SK-N-SH (cell line): ENCODE measurements around the gene C8G. TPM values are rescaled to one million over a fixed set of nuclear protein-coding genes. Genes with fewer than 3 reads are reported as not detected.

ENCODE experiments used
- CTCF ChIA-PET: fragments of 300-600, 350-600 bp; formaldehyde crosslinking; extraction: SDS; loops from one replicate; lab custom pipeline; 2021; lab: Yijun Ruan, JAX
- POLR2A ChIA-PET: fragments of 350-600 bp; sonication (Branson Sonifier 250); formaldehyde crosslinking; extraction: SDS; loops from one replicate; lab custom pipeline; 2020; ENCODE audit warnings: antibody characterized with exemption, inconsistent platforms; lab: Yijun Ruan, JAX
- DNase-seq: peaks from one replicate; pipeline ENCODE4 v3.0.0; 2012
- H2AFZ ChIP-seq: fragments of 200-600 bp; sonication (generic); 2 replicates; pipeline ENCODE4 v1.8.1; 2016; ENCODE audit warnings: antibody characterized with exemption, mild to moderate bottlenecking, low read depth
- H3F3A ChIP-seq: fragments of 200-600 bp; sonication (generic); replicated peaks from 2 replicates; pipeline ENCODE3; 2016; ENCODE audit warnings: antibody characterized with exemption, mild to moderate bottlenecking; ENCODE audit not compliant: insufficient read depth
- H3K27ac ChIP-seq, 2 experiments: fragments of 200-500 bp in 1 of 2; fragments of 200-600 bp in 1 of 2; sonication (Bioruptor generic) in 1 of 2; sonication (generic), shearing (Covaris generic) in 1 of 2; 2 replicates each; pipeline versions ENCODE4 v1.5.1 to v1.6.1; 2014 to 2016; ENCODE audit warnings: low read depth in 2 of 2, inconsistent platforms in 1 of 2, low read length in 1 of 2, mild to moderate bottlenecking in 1 of 2, mixed read lengths in 1 of 2
- H3K27me3 ChIP-seq: fragments of 200-600 bp; sonication (generic), shearing (Covaris generic); 2 replicates; pipeline ENCODE4 v1.6.1; 2016; ENCODE audit warnings: mixed run types; ENCODE audit not compliant: insufficient read depth
- H3K36me3 ChIP-seq, 2 experiments: fragments of 200-500 bp in 1 of 2; fragments of 200-600 bp in 1 of 2; sonication (Bioruptor generic) in 1 of 2; sonication (generic) in 1 of 2; replicated peaks in 1 of 2; 2 replicates each; pipeline versions ENCODE3 to v1.5.1; 2014 to 2016; ENCODE audit warnings: low read length in 1 of 2, mild to moderate bottlenecking in 1 of 2; ENCODE audit not compliant: insufficient read depth in 2 of 2, control insufficient read depth in 1 of 2
- H3K4me1 ChIP-seq, 2 experiments: fragments of 200-500 bp in 1 of 2; fragments of 200-600 bp in 1 of 2; sonication (Bioruptor generic) in 1 of 2; sonication (generic), shearing (Covaris generic) in 1 of 2; 2 replicates each; pipeline versions ENCODE4 v1.5.1 to v1.6.1; 2014 to 2016; ENCODE audit warnings: low read depth in 1 of 2, low read length in 1 of 2, mixed run types in 1 of 2; ENCODE audit not compliant: insufficient read depth in 2 of 2, control insufficient read depth in 1 of 2
- H3K4me2 ChIP-seq: fragments of 200-600 bp; sonication (generic), shearing (Covaris generic); 2 replicates; pipeline ENCODE4 v1.6.1; 2017; ENCODE audit warnings: mixed run types
- H3K4me3 ChIP-seq, 2 experiments: fragments of 200-500 bp in 1 of 2; fragments of 200-600 bp in 1 of 2; sonication (Bioruptor generic) in 1 of 2; sonication (generic), shearing (Covaris generic) in 1 of 2; 2 replicates each; pipeline versions ENCODE4 v1.5.1 to v1.8.1; 2014 to 2016; ENCODE audit warnings: low read depth in 2 of 2, inconsistent platforms in 1 of 2, low read length in 1 of 2, mild to moderate bottlenecking in 1 of 2, mixed read lengths in 1 of 2, moderate library complexity in 1 of 2
- H3K79me2 ChIP-seq: fragments of 200-600 bp; sonication (generic); 2 replicates; pipeline ENCODE4 v1.8.1; 2017; ENCODE audit warnings: mild to moderate bottlenecking; ENCODE audit not compliant: insufficient read depth
- H3K9ac ChIP-seq: fragments of 200-600 bp; sonication (generic); 2 replicates; pipeline ENCODE4 v1.6.1; 2017; ENCODE audit warnings: mixed run types
- H3K9me2 ChIP-seq: fragments of 200-600 bp; sonication (generic); 2 replicates; pipeline ENCODE4 v1.6.1; 2017; ENCODE audit warnings: mixed run types
- H3K9me3 ChIP-seq: fragments of 200-600 bp; sonication (generic); 2 replicates; pipeline ENCODE4 v1.6.1; 2017; ENCODE audit warnings: mixed run types, mild to moderate bottlenecking, moderate library complexity
- H4K20me1 ChIP-seq: fragments of 200-600 bp; sonication (generic); 2 replicates; pipeline ENCODE4 v1.6.1; 2017; ENCODE audit warnings: mild to moderate bottlenecking, mixed run types; ENCODE audit not compliant: insufficient read depth
- EP300 ChIP-seq, 2 experiments: IDR thresholded peaks; 2 replicates each; pipeline versions ENCODE4 v1.4.0 to v1.6.1; 2012; ENCODE audit warnings: borderline replicate concordance in 1 of 2, low read depth in 1 of 2, low read length in 1 of 2
- FOXM1 ChIP-seq: IDR thresholded peaks from 2 replicates; pipeline ENCODE4 v1.4.0; 2012; ENCODE audit warnings: low read depth, mild to moderate bottlenecking
- GATA2 ChIP-seq: sonication (generic); formaldehyde crosslinking; IDR thresholded peaks from 2 replicates; pipeline ENCODE4 v1.5.0; 2020; ENCODE audit warnings: mild to moderate bottlenecking, missing genetic modification reagents
- MEF2A ChIP-seq: IDR thresholded peaks from 2 replicates; pipeline ENCODE4 v1.4.0; 2012; ENCODE audit warnings: low read depth, borderline replicate concordance
- NFIC ChIP-seq: IDR thresholded peaks from 2 replicates; pipeline ENCODE4 v1.4.0; 2012; ENCODE audit warnings: borderline replicate concordance
- NRF1 ChIP-seq: IDR thresholded peaks from 2 replicates; pipeline ENCODE4 v1.6.1; 2012; ENCODE audit warnings: low read depth, mild to moderate bottlenecking, low read length
- POLR2AphosphoS5 ChIP-seq: IDR thresholded peaks from 2 replicates; pipeline ENCODE4 v1.6.1; 2012; ENCODE audit warnings: low read depth, low read length
- RAD21 ChIP-seq: IDR thresholded peaks from 2 replicates; pipeline ENCODE4 v1.6.1; 2012; ENCODE audit warnings: mild to moderate bottlenecking, low read length
- RCOR1 ChIP-seq: fragments of 150-350 bp; IDR thresholded peaks from 2 replicates; pipeline ENCODE4 v1.6.1; 2017; ENCODE audit warnings: antibody characterized with exemption, low read length
- RFX5 ChIP-seq: IDR thresholded peaks from 2 replicates; pipeline ENCODE4 v1.6.1; 2012; ENCODE audit warnings: mild to moderate bottlenecking, improper control_type of control experiment, low read length
- TAF1 ChIP-seq: IDR thresholded peaks from 2 replicates; pipeline ENCODE4 v1.6.1; 2012; ENCODE audit warnings: low read depth, mild to moderate bottlenecking, low read length, moderate library complexity, borderline replicate concordance
- TCF12 ChIP-seq: IDR thresholded peaks from 2 replicates; pipeline ENCODE4 v1.4.0; 2012
- TEAD4 ChIP-seq: IDR thresholded peaks from 2 replicates; pipeline ENCODE4 v1.4.0; 2012; ENCODE audit warnings: mild to moderate bottlenecking, borderline replicate concordance; ENCODE audit not compliant: insufficient read depth
- WGBS: methylation state at CpG from one replicate; pipeline ENCODE4 v1.1.6; 2017; ENCODE audit warnings: low lambda C conversion rate; 5-methylcytosine and 5-hydroxymethylcytosine counted together
- polyA plus RNA-seq, 3 experiments: library from polyadenylated mRNA; depleted of rRNA; stranded (reverse); fragments of >200 nt; gene quantifications; 2 replicates each; pipeline ENCODE4 v1.2.3, GENCODE V29; 2012
- TF ChIP-seq, protein P1 (sequence below): fragments of 200-600 bp; sonication (generic); IDR thresholded peaks from 2 replicates; pipeline ENCODE4 v1.6.1; 2017; ENCODE audit warnings: antibody characterized with exemption, mild to moderate bottlenecking, moderate library complexity
- TF ChIP-seq, protein P2 (sequence below): IDR thresholded peaks from 2 replicates; pipeline ENCODE4 v1.6.1; 2012; ENCODE audit warnings: mild to moderate bottlenecking, low read depth, low read length, moderate library complexity
- TF ChIP-seq, protein P3 (sequence below): IDR thresholded peaks from 2 replicates; pipeline ENCODE4 v1.4.0; 2012; ENCODE audit warnings: low read depth, borderline replicate concordance

Gene C8G
- polyA plus RNA-seq, 1 of the 3 experiments (the other 2 are of a cell fraction), result 0.28 TPM

DNA sequence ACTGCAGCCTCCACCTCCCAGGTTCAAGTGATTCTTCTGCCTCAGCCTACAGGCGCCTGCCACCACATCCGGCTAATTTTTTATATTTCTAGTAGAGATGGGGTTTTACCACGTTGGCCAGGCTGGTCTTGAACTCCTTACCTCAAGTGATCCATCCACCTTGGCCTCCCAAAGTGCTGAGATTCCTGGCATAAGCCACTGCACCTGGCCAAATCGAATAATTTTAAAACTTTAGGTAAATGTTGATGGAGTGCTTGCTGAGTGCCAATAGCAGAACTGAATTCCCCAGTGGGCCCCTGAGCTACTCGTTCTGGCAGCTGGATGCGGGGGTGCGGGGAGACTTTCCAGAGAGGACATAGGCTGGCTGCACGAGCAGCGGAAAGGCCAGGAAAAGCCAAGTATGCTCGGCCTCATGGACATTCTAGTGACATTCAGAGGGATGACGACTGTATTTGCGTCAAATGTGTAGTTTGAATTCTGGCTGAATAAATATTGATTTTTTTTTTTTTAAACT, 41.9 kb upstream of the C8G start:
- Histone ChIP-seq H3K79me2 (peaks cover 8% of the 10 kb centered on the region; the same call in 1 of the 2 replicates), H3K27me3 (no peaks in the 10 kb centered on the region), H3K4me3 (no peak overlapping the region), H3K9ac (no peak overlapping the region), H3K9me2 (no peaks in the 10 kb centered on the region), H3K36me3 (peaks cover 16 to 21% of the 10 kb centered on the region in 2 experiments), H2AFZ (no peak overlapping the region), H3K9me3 (no peaks in the 10 kb centered on the region), H3K4me1 (peaks cover 6 to 19% of the 10 kb centered on the region in 2 experiments; a peak in 3 of 4 replicates), H3F3A (peaks cover 29% of the 10 kb centered on the region), H3K27ac (peak overlapping the region; percentile 41 to 75; a peak in 3 of 4 replicates), H4K20me1 (no peaks in the 10 kb centered on the region), H3K4me2 (no peak overlapping the region)
- CTCF ChIA-PET, result interaction anchor here (0.7 to 1.3 kb wide), 3 partner anchors 56 to 147 kb away, joined by 3 read pairs; partner anchors contain the start of gene AJM1
- no peak for DNase-seq
- TF ChIP-seq MEF2A (no peak), TEAD4 (no peak), EP300 (IDR thresholded peaks at IDR 0.05; ENCODE audit: borderline replicate concordance in 1 of 2, low read depth in 1 of 2, low read length in 1 of 2) (no peak), RAD21 (no peak), TCF12 (no peak), NFIC (no peak), FOXM1 (no peak), TAF1 (no peak), NRF1 (no peak), RCOR1 (no peak), RFX5 (no peak), GATA2 (CRISPR knock-in tag) (no peak), POLR2AphosphoS5 (no peak)
- TF ChIP-seq, protein P1, sequence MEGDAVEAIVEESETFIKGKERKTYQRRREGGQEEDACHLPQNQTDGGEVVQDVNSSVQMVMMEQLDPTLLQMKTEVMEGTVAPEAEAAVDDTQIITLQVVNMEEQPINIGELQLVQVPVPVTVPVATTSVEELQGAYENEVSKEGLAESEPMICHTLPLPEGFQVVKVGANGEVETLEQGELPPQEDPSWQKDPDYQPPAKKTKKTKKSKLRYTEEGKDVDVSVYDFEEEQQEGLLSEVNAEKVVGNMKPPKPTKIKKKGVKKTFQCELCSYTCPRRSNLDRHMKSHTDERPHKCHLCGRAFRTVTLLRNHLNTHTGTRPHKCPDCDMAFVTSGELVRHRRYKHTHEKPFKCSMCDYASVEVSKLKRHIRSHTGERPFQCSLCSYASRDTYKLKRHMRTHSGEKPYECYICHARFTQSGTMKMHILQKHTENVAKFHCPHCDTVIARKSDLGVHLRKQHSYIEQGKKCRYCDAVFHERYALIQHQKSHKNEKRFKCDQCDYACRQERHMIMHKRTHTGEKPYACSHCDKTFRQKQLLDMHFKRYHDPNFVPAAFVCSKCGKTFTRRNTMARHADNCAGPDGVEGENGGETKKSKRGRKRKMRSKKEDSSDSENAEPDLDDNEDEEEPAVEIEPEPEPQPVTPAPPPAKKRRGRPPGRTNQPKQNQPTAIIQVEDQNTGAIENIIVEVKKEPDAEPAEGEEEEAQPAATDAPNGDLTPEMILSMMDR, result no peak
- TF ChIP-seq, protein P2, sequence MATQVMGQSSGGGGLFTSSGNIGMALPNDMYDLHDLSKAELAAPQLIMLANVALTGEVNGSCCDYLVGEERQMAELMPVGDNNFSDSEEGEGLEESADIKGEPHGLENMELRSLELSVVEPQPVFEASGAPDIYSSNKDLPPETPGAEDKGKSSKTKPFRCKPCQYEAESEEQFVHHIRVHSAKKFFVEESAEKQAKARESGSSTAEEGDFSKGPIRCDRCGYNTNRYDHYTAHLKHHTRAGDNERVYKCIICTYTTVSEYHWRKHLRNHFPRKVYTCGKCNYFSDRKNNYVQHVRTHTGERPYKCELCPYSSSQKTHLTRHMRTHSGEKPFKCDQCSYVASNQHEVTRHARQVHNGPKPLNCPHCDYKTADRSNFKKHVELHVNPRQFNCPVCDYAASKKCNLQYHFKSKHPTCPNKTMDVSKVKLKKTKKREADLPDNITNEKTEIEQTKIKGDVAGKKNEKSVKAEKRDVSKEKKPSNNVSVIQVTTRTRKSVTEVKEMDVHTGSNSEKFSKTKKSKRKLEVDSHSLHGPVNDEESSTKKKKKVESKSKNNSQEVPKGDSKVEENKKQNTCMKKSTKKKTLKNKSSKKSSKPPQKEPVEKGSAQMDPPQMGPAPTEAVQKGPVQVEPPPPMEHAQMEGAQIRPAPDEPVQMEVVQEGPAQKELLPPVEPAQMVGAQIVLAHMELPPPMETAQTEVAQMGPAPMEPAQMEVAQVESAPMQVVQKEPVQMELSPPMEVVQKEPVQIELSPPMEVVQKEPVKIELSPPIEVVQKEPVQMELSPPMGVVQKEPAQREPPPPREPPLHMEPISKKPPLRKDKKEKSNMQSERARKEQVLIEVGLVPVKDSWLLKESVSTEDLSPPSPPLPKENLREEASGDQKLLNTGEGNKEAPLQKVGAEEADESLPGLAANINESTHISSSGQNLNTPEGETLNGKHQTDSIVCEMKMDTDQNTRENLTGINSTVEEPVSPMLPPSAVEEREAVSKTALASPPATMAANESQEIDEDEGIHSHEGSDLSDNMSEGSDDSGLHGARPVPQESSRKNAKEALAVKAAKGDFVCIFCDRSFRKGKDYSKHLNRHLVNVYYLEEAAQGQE, result no peak
- TF ChIP-seq, protein P3, sequence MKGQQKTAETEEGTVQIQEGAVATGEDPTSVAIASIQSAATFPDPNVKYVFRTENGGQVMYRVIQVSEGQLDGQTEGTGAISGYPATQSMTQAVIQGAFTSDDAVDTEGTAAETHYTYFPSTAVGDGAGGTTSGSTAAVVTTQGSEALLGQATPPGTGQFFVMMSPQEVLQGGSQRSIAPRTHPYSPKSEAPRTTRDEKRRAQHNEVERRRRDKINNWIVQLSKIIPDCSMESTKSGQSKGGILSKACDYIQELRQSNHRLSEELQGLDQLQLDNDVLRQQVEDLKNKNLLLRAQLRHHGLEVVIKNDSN, result no peak
- POLR2A ChIA-PET, result no interaction called here
- WGBS, result 75% methylated on average over 12 of the region's 12 CpGs
